Measurements from ENCODE around the gene PCYOX1L.
"Not testable (repeated sequence)": the region's sequence is repeated elsewhere in the genome, so short reads cannot be mapped to it uniquely, and the experiment has no call there.

- TF ChIP-seq, protein P1, sequence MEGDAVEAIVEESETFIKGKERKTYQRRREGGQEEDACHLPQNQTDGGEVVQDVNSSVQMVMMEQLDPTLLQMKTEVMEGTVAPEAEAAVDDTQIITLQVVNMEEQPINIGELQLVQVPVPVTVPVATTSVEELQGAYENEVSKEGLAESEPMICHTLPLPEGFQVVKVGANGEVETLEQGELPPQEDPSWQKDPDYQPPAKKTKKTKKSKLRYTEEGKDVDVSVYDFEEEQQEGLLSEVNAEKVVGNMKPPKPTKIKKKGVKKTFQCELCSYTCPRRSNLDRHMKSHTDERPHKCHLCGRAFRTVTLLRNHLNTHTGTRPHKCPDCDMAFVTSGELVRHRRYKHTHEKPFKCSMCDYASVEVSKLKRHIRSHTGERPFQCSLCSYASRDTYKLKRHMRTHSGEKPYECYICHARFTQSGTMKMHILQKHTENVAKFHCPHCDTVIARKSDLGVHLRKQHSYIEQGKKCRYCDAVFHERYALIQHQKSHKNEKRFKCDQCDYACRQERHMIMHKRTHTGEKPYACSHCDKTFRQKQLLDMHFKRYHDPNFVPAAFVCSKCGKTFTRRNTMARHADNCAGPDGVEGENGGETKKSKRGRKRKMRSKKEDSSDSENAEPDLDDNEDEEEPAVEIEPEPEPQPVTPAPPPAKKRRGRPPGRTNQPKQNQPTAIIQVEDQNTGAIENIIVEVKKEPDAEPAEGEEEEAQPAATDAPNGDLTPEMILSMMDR (IDR thresholded peaks at IDR 0.05; ENCODE audit: low read length): not testable (repeated sequence)
- TF ChIP-seq EZH2 (IDR thresholded peaks at IDR 0.05; ENCODE audit: borderline replicate concordance, low read length): not testable (repeated sequence)
Measured at GRCh38 chr5:149394996-149395395, 37.1 kb downstream of the PCYOX1L start.

Data from OCI-LY1 (cell line).